COLO668 (cell line): ENCODE results near the gene SHBG.
"Not testable (repeated sequence)": the region's sequence is repeated elsewhere in the genome, so short reads cannot be mapped to it uniquely, and the experiment has no call there.

Experiments used
- DNase-seq: peaks from one replicate; lab custom pipeline; 2025; ENCODE audit not compliant: unreplicated experiment; lab: John Stamatoyannopoulos, UW

SHBG gene, protein sequence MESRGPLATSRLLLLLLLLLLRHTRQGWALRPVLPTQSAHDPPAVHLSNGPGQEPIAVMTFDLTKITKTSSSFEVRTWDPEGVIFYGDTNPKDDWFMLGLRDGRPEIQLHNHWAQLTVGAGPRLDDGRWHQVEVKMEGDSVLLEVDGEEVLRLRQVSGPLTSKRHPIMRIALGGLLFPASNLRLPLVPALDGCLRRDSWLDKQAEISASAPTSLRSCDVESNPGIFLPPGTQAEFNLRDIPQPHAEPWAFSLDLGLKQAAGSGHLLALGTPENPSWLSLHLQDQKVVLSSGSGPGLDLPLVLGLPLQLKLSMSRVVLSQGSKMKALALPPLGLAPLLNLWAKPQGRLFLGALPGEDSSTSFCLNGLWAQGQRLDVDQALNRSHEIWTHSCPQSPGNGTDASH

DNA sequence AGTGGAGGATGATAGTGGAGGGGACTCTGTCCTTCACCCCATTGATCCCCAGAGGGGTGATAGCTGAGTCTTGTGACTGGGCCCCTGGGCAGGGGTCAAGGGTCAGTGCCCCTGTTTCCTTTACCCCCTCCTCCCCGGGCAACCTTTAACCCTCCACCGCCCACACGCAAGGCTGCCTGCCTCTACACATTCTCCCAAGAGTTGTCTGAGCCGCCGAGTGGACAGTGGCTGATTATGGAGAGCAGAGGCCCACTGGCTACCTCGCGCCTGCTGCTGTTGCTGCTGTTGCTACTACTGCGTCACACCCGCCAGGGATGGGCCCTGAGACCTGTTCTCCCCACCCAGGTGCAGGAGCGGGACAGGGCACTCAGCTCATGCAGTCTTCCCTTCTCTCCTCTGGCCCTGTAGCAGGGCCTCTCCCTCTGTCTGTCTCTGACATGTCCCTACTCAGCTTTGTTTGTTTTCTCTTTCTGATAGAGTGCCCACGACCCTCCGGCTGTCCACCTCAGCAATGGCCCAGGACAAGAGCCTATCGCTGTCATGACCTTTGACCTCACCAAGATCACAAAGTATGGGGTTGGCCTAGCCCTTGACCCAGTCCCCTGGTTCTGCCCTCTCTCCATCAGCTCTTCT lies at the start of gene SHBG:
SHBG (plus strand) TSS at position 197 of the 633 bp plus-strand sequence; CDS start at position 235, 38 bp downstream.
- DNase-seq, result no peak

DNA sequence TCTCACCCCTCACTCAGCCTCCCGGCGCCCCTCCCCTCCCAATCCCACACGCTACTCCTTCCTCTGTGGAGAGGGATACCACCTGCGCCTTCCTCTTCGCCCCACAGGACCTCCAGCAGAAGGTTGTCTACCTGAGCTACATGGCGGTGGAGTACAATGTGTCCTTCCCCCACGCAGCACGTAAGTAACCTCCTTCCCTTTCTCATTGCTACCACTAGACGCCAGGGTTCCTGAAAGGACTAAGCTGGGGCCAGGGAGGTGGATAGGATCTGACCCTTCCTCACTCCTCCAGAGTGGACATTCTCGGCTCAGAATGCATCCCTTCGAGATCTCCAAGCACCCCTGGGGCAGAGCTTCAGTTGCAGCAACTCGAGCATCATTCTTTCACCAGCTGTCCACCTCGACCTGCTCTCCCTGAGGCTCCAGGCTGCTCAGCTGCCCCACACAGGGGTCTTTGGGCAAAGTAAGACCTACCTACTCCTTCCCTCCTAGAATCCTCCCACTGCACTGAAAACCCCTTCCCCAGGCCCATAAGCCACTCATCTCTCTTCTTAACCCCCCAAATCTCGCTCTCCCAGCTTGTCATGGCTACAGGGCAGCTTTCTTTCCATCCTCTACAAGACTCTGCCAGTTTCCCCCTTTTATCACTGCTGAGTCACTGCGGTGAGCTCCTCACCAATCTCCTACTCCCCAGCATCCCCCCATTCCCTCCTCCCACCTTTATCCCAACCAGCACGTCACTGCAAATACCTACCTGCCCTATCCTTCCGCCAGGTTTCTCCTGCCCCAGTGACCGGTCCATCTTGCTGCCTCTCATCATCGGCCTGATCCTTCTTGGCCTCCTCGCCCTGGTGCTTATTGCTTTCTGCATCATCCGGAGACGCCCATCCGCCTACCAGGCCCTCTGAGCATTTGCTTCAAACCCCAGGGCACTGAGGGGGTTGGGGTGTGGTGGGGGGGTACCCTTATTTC lies 49.0 kb upstream of the SHBG start:
- DNase-seq, result no peak

DNA sequence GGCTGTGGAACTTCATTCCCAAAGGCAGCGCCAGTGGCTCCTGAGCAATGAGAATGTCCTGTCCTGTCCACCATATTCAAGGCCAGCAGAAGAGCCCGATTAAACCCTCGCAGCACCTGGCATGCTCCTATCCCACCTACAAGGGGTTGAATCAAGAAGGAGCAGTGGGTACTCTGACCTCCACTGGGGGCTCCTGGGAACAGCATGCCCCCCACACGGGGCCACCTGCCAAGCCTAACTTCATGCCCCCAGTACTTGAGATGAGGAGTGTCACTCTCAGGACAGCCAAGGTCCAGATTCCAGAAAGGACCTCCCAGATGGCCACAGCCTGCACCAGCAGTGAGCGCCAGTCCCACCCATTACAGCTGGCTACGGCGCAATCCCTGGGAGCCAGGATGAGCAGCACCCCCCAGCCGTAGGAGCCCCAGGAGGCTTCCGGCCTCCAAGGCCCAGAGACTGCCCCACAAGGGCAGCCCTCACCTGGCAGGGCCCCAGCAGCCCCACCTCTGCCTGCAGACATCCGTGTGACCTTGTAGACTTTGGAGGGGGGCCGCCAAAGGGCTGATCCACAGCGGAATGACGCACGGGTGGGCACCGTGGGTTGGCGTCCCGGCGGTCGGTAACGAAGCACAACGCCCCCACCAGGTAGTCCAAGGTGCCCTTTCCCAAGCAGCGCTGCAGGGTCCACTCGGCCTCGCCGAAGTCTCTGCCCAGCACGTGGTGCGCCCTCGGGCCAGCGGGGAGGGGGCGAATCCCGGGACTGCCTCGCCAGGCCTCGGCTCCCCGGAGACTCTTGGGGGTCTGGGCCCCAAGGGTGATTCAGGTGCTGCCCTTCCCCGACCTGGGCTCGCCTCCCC lies 47.3 kb upstream of the SHBG start:
- DNase-seq, result peak; percentile 31

DNA sequence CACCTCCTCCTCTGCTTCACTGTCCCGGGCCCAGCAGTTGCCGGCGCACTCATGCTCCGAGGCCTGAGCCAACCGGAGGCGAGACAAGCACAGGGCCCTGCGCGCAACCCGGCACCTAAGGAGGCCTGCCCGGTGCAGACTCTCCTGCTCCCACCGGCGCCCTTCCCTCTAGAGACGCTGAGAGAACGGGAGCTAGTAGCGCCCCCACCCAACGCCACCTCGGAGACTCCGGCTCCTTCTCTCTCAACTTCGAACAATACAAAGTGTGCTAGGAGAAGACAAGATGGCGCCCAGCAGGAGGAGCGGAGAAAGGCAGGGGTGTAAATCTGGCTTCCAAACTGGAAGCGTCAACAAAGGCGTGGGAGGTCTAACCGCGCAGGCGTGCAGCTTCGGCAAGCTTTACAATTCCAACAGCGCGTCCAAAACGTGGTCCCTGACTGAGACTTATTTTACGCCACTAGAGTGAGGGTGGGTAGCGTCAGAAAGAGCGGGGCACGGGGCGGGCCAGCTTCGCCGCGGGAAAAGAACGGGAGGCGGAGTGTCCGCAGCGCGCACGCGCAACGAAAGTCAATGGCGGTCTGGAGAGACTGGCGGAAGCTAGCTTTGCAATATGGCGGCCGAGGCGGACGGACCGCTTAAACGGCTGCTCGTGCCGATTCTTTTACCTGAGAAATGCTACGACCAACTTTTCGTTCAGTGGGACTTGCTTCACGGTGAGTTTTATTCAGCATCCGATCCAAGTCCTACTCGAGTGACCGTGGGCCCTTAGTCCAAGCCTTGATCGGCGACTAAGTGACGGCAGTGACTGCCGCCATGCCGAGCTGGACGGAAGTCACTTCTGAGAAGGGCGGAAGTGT lies 46.5 kb upstream of the SHBG start, which contains the start of gene MPDU1:
MPDU1 (plus strand) TSS at position 600 of the 857 bp plus-strand sequence; CDS start at position 611, 11 bp downstream.
- DNase-seq, result peak; percentile 93

DNA sequence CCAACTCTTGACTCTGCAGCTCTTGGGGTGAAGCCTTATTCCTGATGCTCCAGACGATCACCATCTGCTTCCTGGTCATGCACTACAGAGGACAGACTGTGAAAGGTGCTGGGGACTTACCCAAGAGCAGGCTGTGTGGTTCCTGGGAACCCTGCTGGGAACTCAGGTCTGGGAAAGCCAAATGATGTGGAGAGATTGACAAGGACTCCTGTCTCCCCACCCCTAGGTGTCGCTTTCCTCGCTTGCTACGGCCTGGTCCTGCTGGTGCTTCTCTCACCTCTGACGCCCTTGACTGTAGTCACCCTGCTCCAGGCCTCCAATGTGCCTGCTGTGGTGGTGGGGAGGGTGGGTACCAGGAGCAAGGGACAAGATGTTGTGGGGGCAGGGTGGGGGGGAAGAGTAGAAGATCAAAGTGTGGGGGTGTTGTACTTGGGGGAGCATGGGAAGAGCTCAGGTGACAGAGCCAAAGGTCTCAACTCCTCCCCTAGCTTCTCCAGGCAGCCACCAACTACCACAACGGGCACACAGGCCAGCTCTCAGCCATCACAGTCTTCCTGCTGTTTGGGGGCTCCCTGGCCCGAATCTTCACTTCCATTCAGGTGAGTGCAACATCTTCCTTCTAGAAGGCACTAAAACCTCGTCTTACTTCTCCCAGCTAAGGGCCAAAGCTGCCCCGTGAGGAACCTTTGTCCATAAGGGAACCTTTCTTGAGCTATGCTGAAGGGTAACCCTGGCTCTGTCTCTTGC lies 43.1 kb upstream of the SHBG start:
- no peak for DNase-seq

DNA sequence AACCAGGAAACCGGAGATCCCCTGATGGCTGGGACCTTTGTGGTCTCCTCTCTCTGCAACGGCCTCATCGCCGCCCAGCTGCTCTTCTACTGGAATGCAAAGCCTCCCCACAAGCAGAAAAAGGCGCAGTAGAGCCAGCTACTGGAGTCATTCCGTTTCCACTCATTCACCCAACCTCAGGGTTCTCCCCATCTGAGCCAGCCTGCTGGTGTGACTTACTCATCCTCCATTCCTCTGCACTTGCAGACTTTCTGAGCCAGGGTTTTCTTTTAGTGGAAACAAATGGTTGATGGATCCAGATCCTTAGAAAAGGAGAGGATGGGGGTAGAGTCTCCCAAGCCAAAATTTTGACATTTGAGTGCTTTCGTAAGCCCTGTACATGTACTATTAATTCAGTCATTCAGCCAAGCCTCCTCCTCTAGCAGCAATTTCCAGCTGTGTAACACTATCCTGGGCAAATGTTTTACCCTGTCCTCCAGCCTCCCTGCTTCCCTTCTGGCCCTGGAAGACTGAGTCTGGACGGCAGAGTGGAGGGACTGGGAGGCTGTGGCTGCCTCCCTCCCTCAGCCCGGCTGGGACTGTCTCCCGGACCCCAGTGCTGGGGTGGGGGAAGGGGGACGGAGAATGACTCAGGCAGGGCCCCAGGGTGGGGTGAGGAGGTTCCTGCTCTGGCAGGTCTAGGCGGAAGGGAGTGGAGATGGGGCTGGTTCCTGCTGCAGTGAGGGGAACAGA lies 42.3 kb upstream of the SHBG start:
- no peak for DNase-seq

DNA sequence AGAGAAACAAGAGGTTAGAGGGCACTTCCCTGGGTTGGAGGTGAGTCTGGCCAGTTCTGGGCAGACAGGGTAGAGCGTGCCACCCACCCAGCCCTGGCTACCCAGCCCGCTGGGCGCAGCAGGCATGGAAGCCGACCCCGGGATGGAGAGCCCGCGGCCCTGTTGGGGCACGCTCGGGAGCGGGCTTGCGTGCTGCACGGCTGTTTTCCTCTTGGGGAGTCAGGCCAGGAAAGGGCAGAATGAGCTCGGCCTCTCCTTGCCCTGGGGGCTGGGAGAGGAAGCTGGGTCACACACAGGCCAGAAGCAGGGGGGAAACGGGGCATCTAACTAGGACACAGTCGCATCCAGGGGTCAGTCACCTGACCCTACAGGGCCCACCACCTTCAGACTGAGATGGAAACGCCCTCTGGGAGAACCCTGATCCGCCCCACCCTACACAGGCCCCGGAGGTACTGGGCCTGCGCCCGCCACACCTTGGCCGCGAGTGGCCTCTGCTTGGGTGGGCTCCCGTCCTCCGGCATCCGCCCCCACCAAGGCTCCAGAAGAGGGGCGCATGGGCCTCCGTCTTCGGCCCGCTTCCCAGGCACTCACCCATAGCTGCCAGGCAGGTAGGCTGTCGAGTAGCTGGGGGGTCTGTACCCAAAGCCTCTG lies 41.3 kb upstream of the SHBG start:
- no peak for DNase-seq

DNA sequence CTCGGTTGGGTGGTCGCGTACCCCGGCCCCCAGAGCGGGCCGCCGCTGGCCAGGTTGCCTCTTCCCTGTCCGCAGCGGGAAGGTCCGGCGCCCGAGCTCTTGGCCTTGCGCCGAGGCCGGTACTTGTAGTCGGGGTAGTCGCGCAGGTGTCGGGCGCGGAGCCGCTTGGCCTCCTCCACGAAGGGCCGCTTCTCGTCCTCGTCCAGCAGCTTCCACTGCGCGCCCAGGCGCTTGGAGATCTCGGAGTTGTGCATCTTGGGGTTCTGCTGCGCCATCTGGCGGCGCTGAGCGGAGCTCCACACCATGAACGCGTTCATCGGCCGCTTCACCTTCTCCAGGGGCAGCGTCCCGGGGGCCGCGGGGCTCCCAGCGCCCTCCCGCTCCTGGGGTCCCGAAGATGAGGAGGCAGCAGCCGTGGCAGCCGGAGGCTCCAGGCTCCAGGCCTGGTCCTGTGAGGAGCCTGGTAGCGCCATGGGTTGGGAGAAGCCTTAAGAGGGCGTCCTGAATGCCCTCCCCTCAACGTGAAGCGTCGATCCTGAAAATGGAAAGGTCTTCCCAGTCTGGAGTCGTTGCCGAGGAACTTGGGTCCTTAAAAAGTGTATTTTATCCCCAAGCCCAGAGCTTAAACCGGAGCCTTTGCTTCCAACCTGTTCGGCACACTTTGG lies 40.6 kb upstream of the SHBG start:
- peak; percentile 52 for DNase-seq

DNA sequence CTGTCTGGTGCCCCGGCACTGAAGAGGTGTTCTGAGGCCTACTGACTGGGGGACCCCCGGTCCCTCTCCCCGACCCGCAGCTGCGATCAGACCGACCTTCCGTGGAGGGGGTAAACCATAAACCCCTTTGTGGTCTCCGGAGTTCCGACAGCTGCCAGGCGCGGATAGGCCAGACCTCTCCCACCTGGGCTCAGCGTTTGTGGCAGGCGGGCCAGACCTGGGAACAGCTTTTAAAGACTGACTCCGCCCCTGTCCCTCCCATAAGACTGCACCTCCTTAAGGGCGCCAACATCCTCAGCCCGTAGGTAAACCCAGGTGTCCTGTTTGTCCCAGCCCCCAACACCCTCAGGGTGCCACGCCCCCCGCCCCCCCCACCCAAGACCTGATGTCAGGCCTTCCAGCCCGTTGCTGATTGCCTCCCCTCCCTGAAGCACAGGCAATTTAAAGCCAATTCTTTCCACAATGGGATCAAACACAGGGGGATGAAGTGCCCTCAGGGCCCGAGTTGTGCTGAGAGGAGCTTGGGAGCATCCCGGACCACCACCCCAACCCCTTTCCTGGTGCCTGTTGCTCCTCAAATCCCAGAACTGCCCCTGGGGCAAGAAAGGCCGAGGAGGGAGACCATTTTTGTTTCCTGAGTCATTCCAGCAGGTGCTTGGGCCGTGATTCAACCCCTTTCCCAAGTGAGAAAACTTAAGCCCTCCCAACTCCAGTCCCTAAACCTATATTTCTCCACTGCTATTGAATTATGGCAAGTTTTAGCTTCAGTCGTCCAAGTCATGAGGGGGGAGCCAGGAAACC lies 39.8 kb upstream of the SHBG start, which contains the start of gene SOX15:
SOX15 (minus strand) TSS at position 204 of the 801 bp plus-strand sequence. CDS start 418 bp downstream, outside the sequence.
- DNase-seq, result no peak

DNA sequence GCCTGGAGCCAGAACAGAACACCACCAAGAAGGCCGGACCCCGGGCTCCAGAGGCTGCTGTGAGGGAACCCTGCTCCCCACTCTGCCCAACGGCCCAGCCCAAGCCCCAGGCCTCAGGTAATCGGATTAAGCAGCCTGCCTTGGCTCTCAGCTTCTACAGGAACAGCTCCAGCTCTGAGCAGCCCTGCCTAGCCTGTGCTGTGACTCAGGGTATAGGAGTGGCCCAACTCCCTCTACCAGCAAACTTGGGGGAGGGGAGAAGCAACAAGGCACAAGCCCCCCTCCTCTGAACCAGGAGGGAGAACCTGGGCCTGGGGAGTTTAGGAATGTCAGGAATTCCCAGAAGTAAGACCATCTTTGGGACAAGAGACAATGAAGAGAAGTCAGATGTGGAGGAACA lies 39.2 kb upstream of the SHBG start:
- DNase-seq, result no peak

DNA sequence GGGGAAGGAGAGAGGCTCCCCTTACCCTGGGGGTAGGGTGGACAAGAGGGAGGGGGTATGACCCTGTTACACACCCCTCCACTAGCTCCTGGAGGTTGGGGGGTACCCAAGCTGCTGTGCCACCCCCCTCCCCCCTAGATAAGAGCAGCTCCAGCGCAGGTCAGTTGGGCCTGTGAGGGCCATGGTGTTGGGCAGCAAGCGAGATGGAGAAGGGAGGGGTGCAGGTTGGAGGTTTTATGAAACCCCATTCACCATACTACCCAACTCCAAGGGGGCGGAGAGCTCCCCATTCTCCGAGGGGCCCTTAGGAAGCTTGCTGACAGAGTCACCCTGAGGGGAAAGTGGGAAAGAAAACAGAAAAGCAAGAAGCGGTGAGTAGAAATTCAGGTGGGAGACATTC lies 38.3 kb upstream of the SHBG start:
- DNase-seq, result no peak

DNA sequence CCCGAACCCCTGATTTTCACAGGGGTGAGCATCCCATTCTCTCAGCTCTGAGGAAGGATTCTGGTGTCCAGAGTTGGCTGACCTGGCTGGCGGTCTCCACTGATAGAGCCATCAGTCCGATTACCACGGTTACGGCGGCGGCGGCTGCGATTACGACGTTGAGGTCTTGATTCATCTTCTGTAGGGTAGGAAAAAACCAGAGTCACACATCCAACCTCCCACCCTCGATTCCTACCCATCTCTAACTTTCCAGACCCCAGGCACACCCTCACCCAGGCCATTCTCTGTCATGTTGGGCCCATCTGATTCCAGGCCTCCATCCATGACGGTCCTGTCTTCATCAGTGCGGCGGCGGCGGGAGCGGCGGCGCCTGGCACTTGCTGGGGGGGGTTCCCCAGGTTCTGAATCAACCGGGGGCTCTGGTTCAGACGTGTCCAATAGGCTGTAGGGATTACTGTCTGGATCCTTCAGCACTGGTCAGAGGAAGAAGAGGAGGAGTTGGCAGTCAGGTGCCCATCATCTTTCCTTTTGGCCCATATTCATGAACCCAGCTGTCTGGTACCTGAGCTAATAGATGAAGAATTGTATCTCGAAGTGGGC lies 37.4 kb upstream of the SHBG start:
- DNase-seq, result no peak

DNA sequence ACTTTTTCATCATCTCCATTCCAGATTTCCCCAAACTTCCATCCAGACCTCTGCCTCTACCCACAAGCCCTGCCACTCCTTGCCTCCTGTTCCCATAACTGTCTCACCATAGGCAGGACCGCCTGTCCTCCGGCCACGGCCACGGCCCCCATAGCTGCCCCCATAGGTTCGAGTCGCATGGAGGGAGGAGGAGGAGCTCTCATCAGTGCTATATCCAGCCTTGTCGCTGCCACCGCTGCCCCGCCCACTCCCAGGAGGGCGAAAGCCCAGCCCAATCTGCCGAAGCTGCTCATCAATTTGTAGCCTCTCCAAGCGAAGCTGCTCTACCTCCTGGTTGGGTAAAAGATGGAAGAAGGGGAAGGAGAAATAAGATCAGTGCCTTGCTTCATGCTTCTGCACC lies 36.6 kb upstream of the SHBG start:
- DNase-seq, result no peak

DNA sequence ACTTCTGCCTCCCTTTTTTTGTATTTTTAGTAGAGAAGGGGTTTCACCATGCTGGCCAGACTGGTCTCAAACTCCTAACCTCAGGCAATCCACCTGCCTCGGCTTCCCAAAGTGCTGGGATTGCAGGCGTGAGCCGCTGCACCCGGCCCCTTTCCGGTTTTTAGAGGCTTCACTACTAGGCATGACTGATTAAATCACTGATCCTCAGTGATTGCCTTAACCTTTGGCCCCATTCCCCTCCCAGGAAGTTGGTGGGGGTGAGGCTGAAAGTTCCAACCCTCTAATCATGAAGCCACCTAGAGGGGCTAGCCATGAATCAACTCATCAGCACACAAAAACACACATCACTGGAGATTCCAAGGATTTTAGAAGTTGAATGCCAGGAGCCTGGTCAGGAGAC lies 32.4 kb upstream of the SHBG start:
- DNase-seq, result not testable (repeated sequence)

DNA sequence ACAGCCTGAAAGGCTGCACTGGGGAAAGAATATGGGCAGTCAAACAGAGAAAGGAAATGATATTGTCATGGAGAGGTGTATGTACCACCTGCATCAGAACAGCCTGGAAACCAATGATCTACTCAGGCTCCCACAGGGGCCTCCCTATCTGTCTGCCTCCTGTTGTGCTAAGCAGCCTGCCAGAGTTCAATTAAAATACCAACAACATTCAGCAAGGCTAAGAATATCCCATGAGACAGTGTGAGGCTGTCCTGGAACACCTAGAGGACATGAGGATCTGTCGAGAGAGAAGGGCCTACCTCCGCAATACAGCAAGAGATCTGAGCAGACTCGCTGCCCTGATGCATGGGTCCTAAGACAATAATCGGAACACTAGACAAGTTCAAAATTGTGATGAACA lies 23.7 kb upstream of the SHBG start:
- no peak for DNase-seq

DNA sequence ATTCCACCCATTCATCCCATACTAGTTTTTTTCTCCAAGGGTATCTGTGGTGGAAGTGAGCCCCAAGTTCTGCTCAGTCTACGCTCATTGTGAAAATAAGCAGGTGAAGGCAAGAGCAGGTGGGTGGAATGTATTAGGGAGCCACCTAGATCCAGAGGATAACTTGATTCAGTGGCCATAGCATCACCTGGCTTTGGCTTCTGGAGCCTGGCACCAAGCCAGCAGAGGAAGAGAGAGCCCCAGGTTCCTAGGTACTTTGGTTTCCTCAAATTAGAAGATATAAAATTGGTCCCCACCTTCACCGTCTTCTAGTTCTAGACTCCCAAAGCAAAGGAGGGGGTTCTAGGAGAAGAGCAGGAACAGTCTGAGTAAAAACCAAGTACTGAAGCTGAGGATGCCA lies 19.3 kb upstream of the SHBG start:
- peak; percentile 35 for DNase-seq
